A204.1 (cell line): ENCODE results near the gene ADRA2B.

Experiments
- FAIRE-seq: peaks from 2 replicates; lab custom pipeline; 2012; peaks lifted over from hg19 to GRCh38; lab: Jason Lieb, UNC

ADRA2B gene

DNA sequence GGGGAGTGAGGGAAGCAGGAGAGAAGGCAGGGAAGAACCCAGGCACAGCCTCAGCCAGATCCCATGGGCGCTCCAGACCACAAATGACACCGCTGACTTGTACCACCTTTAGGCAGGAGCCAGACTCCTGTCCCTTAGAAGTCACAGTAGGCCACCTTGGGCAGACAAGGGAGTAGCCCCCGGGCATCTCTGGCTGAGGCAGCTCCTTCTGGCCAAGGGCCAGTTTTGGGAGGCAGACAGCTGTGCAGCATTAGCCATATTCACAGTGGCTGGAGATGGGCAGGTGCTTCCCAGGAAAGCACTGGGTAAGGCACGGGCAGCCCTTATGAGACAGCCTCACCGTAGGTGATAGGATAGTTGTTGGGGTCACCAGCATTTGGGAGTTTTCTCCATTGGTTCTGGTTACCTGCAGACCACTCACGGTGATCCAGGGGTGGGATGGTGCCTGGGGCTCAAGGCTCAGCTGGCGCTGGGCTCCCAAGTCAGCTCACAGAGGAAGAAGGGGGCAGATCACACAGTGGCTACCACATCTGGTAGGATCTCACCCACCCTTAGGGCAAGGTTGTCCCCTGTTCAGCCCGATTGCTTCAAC is 19.9 kb upstream of the ADRA2B start:
- FAIRE-seq = no peak

DNA sequence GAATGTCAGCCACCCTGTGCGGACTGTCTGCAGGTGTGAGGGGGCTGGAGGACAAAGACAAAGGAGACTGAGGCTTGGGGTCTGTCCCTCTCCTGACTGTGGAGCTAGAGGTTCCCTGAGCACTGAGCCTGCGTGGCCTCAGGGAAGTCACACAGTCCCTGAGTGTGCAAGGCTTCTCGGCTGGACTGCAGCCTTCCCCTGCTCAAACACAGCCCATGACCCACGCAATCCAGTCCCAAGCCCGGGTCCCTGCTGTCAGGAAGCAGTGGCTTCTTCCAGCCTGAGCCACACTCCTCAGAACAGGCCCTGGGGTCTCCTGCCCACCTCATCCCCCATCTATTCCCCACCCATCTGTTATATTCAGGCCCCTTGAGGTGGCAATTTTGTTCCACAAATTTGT is 19.2 kb upstream of the ADRA2B start:
- no peak for FAIRE-seq

DNA sequence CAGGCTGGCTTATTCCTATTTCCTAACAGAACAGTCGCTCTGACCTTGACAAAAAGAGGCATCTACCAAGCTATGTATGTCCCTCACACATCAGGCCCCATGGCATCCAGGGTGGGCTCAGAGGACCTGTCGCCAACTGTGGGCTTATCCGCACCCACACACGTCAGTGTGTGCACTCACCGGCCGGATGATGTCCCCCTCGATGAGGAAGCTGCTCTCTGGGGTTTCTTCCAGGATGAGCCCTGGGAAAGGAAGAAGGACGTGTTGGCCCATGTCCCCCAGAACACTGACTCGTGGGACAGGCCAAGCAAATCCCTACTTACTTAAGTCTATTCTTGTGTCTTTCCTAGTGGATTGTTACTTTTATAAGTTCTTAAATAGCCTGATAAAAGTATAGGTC is 18.8 kb upstream of the ADRA2B start:
- no peak for FAIRE-seq

DNA sequence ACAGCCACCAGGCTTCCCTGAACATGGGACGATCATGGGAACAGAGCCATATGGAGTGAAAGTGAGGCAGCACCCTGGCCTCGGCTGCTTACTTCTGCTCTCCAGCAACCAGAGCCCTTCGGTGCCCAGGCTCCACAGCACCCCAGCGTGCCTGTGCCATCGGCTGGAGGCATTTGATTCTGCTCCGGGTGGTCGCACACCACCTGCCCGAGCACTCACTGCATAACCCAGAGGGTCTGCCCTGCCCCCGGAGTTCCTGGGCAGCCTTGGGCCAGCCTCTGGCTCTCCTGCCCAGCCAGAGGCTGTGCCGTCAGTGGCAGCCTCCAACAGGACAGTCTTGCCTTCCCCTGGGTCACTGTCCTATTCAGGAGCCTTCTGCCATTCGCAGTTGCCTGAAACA is 18.1 kb upstream of the ADRA2B start:
- no peak for FAIRE-seq

DNA sequence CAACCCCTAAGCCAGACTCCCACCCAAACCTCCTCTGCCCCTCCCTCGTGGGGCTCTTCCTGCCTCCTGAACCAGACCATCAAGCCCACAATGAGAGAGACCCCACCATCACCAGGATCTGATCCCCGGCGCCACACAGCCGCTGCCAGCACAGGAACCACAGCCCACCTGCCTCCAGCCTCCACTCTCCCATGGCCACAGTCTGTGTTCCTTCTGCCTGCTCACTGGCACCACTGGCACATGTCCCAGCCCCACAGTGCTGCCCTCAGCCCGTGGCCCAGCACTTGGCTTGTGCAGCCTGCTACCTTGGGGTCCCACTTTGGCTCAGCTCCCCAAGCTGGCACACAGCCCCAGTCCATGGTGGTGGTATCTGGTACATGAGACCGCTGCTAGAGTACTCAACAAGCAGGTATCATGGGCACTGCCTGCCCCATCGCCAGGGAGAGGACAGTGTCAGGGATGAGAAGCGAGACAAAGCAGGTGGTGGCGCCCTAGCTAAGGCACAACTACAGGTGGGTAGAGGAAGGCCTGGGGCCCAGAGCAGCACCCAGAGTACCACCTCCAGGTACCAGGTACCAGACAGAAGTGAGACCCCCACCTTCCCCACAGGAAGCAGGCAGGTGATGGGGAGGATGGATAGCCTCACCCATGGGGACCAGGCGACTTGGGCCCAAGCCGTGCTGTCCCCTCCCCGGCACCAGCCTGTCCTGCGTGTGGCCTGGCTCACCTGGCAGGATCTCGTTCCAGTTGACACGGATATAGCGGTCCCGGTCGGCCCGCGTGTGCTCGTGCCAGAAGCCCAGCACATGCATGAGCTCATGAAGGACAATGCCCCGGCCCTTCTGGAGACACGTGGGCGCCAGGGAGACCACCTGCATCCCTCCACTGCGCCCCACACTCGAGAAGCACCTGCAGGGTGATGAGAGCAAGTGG is 15.7 kb upstream of the ADRA2B start:
- FAIRE-seq = no peak

DNA sequence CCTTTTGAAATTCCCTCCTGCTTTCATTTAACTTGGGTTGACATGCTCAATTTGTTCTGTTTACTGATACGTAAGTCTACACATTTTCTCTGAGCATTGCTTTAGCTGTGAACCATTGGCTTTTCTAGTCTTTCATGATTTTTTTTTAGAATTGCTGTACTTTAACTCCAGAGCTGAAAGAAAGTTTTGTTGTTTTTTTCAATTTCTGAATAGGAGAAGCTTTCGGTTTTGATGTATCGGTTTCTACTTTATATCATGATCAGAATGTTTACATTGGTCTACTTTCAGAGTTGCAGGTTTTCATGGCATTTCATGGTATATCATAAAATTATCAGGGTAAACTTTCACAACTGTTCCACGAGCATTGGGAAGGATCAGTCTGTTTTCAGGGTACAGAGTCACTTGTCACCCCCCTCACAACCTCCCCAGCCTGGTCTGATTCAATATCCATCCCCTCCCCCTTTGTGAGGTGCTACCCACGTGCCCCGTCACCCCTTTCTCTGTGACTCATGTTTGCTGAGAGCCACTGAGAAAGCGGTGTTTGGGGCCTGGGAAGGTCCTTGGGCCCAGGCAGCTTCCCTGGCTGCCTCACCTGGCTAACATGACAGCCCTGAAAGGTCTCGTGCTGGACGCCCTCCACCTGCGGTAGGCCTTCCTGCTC is 14.9 kb upstream of the ADRA2B start:
- FAIRE-seq = no peak

DNA sequence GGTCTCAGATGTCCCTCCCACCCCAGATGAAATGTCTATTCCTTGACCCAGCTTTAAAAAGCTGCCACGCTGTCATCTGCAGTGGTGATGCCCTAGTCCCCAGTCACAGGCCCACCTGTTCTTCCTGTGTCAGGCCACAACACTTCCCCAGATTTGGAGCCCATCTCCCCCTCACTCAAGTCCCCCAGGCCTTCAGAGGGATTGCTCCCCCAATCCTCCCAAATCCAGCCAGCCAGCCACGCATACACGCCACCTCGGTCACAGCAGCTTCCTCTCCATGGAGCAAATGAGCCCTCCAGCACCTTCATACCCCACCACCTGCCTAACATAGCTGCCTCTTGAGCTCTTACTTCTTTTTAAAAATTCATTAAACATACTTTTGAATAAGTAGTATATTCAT is 14.1 kb upstream of the ADRA2B start:
- FAIRE-seq = no peak

DNA sequence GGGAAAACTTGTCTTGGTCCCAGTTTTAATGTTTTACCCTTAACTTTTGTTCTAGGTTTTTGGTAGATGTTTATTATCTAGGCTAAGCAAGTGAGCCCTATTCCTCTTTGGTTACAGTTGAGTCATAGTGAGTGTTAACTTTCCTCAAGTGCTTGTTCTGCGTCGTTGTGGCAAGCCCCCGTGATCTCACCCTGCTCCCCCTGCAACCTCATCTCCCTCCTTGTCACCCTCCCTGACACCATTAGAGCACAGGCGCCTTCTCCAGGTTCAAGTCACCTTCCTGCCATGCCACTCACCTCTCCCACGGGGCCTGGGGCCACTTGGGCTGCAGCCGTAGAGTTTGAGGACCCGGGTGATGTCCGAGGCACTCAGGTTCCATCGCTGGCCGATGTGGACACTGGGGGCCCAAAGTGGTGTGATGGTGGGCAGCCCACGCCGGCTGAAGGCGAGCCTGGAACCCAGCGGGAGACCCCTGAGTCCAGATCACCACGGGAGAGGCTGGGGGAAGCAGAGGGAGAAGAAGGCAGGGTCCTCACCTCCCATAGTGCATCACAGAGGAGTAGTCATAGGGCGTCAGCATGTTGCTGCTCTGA is 13.3 kb upstream of the ADRA2B start:
- no peak for FAIRE-seq

DNA sequence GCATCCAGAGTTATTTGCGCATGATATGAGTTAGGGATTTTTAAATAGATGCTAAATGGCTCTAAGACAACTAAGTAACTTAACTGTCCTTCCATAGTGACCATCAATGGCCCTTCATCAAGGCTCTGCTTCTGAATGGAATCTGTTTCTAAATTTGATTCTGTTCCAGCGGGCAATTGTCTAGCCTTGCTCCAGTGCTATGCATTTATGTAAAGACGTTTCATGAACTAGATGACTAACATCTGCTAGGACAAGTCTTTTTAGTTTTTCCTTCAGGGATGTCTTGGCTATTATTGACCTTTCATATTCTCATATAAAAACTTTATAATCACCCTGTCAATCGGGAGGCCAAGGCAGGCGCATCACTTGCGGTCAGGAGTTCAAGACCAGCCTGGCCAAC is 12.1 kb upstream of the ADRA2B start:
- FAIRE-seq = no peak

DNA sequence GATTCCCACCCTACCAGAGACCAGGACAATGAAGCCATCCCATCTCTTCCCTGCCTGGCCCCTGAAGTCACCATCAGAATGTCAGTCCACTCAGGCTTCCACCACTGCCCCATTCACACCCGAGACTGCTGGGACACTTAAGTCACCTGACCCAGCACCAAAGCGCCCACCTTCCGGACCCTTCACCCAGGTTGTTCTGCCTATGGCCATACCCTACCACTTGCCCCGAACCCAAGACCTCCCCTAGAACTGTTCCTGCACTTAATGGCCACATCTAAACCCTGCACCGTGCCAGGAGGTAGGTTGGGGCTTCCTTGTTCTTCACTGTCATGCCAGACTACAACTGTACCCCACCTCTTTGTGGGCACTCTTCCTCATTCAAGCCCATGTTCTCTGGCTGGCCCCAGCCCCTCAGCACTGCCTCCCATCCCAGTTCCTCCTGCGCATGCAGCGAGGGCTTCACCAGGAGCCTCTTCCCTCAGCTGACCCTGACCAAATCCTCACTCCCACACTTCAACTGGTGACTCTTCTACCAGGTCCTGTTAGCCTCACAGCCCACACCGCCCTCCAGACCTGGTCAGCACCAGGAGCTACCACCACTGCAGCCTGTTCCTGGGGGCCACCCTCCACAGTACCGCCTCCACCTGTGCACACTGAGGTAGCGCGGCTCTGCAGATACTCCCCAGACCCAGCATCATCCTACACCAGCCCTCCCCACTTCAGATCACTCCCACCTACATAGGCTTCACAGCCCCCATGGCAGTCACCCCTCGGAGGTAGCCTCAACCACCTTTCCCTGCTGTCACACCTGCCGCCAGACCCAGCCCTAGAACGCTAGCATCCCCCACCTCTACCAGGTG is 8.3 kb upstream of the ADRA2B start:
- no peak for FAIRE-seq

DNA sequence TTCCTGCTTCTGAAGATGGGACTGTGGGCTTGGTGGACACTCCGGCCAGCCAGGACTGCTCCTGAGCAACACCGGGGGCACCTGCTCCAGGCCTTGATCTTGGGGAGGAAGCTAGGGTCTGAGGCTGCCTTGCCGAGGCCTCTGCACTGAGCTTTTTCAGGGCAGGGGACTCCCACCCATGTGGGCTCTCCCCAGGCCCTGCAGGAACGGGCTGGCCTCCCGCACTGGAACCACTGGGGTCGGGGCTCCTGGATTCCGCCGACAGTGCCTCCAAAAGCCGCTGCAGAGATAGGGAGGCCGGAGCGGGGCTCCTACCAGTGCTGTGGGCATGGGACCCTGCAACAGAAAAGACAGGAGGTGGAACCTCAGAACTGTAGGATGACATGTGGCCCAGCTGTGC is 7.6 kb upstream of the ADRA2B start:
- no peak for FAIRE-seq

DNA sequence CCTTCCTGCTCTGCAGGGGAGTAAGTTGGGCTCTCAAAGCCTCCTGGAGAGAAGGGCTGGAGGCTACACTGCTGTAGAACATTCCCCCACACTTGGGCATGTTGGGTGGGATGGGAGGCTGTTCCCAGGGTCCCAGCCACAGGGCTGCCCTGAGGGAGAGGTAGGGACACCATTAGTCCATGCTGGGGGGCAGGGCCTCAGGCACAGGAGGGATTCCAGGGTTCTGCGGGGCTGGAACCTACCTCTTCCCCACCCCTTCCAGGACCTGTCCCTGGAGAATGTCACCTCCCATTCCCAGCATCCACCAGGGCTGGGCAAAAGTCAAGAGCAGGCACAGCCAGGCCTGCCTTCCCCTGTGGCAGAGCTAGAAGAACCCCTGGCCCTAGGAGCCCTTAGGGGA is 6.9 kb upstream of the ADRA2B start:
- FAIRE-seq = no peak

DNA sequence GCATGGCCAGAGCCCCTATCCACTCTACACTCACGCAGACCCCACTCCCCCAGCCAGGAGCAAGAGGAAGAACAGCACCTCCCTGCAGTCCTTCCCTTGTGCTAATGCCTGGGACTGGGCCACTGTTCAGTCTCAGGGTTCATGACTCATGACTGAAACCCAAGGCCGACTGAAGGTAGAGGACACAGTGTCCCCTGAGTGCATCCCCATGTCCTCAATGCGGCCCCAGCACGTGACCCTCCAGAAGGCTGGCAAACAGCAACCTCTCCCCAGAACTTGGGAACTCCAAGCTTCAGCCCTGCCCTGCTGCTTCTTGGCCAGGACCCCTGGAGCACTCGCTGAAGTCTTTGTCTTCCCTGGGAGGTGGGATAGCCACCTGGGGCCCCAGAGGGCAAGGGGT is 6.0 kb upstream of the ADRA2B start:
- no peak for FAIRE-seq

DNA sequence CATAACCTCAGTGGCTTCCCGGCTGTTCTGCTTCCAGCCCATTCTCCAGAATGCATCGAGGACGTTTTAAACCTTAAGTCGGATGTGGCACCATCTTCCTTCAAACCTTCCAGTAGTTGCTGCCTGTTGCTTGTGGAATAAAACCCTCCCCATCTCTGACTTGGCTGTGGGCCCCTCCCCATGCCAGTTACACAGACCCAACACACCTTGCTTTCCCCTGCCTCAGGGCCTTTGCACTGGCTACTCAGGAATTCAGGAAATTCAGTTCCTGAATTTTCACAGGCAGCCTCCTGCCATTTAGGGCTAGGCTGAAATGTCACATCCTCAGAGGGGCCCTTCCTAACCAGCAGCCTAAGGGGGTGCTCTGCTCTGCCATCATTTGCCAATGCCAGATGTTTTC is 5.0 kb upstream of the ADRA2B start:
- no peak for FAIRE-seq

DNA sequence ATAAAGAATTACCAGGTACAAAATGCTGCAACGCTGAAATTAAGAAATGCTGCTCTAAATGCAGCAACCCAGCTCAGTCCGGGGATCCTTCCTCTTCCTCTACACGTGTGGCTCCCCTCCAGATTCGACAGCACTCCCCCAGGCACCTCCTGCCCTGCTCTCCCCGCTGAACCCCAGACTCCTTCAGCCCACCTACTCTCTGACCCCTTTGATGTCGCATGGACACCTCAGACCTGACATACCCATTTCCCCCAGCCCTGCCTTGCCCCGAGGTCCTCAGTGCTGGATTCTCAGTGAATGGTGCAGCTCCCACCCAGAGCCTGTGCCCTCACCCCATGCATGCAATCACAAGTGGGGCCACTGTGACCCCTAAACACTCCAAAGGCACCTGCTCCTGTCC is 4.6 kb upstream of the ADRA2B start:
- FAIRE-seq = no peak

DNA sequence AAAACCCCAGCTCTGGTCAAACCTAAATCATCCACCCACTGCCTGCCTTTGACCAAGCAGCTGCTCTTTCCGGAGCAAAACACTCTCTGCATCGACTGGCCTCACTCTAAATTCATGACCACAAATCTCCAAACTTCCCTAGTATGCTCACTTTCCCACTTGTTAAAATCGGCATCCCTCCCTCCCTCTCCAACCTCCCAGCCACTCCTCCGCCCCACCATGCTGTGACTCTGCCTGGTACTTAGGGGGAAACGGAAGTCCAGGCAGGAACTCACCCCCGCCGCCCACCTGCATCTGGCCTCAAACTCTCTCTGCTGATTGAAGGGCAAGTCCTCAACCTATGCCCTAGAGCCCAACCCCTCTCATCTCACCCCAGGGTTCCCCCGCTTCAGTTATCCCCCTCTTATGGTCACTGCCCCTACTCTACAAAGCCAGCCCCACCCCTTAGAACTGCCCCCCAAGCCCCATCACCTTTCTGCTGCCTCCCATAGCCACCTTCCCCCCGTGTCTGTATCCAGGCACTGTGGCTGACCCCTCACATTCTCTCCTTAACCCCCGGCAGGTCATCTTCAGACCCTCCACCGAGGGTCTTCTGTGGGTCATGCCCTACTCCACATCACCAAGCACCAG is 3.8 kb upstream of the ADRA2B start:
- FAIRE-seq = no peak

DNA sequence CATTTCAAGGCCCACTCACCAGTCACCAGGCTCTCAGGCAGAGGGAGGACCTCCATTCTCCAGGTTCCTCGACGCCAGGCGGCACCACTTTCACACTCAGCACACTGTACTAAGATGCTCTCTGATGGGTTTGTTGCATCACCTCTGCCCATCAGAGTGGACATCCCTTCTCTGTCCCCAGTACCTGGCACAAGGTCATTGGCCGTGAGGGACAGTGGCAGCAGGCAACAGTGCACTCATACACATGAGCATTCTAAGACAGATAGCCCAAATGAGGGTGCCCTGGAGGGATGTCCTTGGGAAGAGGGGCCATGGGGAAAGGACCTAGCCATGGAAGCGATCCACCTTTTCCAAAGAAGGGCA is 3.0 kb upstream of the ADRA2B start:
- FAIRE-seq = no peak

DNA sequence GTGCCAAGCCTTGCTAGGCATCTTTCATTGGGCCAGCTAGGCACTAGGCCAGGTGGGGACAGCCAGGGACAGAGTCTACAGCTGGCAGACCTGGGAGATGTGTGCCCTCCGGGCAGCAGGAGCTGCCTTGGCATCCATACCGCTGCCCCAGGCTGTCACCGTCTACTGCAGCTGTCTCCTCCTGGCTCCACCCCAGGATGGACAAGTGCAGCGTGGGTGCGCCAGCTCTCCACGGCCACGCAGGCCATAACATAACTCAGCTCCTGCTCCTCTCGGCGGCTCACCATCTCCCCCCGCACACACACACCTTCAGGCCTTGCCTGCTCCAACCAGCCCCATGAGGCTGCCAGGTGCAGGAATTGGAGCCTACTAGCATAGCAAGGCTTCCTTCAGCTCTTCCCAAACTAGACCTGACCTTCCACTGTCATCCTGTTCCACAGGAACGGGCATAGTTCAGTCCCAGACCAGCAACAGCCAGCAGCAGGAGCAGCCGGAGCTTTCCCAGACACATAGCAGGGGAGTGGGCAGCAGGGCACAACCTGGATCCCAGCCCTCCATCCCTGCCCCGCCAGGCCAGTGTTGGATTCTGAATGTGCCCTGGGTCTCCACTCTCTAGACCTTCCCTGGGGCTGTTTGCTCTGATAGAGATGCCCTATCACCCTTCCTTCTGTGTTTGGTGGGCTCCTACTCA is 2.5 kb upstream of the ADRA2B start:
- no peak for FAIRE-seq

DNA sequence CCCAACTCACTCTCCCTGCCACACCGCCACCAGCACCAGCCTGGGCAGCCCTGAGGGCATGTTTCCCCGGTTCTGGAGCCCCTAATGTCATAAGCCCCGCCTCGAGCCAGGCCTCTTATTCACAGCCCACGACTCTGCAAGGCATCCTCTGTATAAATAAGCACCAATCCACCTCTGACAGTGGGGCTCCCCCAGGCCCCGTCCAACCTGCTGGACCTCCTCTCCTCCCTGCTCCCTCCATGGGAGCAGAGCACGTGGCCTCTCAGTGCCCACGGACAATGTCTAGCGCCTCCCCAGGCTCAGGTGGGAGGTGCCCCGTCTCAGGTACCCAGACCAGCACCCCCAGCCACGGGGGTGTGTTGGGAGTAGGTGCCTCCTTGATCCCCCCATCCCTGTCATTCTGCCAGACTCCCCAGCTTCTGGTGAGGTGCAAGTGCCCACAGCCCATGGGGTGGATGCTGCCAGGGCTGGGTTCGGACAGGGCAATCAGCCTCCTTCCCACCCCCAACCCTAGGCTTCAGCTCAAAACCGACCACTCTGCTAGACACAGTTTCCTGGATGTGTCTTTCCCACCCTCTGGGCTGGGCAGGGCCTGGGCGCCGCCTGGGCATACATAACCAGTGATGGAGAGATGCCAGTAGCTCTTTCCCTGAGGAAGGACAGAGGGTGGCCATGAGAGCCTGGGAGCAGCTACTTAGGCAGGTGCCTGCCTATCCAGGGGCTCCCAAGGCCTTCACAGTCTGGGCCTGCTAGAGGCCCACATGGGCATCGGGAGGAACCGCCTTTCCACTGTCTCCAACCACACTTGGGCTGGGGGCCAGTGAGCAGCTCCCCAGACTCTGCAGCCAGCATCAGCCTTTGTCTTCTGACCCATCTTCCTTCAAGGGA is 1.6 kb upstream of the ADRA2B start:
- FAIRE-seq = no peak

DNA sequence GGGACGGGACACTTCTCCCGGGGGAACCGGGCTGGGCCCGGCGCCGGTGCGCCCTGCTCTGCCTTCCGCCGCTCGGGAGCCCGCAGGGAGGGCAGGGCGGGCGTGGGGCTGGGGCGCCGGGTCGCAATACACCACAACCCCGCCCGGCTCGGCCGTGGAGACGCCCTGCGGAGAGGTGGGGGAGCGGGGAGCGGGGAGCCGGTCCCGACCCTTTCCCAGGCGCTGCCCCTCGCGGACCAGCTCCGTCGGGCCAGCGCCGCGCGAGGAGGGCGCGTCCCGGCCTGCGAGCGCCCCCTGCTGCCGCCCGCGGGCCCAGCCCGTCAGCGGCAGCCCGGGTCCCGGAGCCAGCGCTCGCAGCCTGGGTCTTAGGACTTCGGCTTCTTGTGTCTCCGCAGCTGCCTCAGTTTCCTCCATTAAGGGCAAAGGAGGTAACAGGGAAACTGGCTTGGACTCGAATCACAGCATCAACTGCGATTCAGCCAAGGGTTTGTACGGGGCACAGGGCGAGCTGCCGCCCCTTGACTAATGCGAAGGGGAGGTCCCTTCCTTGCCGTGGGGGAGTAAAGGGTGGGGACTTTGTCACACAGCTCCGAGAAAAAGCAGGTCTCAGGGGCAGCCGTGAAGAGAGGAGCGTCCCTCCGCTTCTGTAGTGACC is 635 bp upstream of the ADRA2B start:
- FAIRE-seq = no peak
